NCI-H526 (cell line): ENCODE data around the gene CDC42EP1.
A peak's percentile ranks its signal among the peaks of the same experiment; 100 is the strongest.
"Not testable (repeated sequence)": the region's sequence is repeated elsewhere in the genome, so short reads cannot be mapped to it uniquely, and the experiment has no call there.

Source experiments
- DNase-seq, 2 experiments: peaks; one replicate each; lab custom pipeline; 2025; lab: John Stamatoyannopoulos, UW

Gene CDC42EP1, protein sequence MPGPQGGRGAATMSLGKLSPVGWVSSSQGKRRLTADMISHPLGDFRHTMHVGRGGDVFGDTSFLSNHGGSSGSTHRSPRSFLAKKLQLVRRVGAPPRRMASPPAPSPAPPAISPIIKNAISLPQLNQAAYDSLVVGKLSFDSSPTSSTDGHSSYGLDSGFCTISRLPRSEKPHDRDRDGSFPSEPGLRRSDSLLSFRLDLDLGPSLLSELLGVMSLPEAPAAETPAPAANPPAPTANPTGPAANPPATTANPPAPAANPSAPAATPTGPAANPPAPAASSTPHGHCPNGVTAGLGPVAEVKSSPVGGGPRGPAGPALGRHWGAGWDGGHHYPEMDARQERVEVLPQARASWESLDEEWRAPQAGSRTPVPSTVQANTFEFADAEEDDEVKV

DNA sequence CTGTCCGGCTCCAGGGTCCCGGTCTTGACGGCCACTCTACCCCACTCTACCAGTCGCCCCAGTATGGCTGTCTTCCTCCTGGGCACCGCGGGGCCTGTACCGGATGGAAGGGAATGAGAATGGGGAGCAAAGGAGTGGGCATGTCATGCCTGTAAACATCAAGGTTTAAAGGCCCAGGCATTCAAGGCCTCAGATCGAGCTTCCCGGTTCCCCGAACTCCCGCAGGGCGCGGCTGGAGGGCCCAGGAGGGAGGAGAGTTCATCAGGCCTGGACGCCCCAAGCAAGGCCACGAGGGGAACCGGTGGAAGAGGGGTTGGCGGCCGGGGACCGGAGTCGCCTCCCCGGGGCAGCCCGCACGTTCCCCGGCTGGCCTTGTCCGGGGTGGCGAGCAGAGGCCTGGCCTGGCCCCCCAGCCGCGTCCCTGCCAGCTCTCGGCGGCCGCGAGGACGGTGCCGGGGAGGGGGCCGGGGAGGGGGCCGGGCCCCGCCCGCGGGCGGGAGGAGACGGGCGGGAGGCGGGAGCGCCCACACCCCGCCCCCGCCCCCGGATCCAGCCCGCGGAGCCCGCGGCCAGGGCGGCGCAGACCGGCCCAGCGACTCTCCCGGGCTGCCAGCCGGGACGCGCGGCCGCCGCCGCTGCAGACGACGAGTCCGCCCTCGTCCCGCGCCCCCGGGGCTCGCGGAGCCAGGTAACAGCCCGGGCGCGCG is at the start of gene CDC42EP1:
CDC42EP1 (plus strand) TSS at position 580 of the 707 bp plus-strand sequence. CDS start 5,870 bp downstream, outside the sequence.
- DNase-seq = peak in 1 of 2 experiments; percentile 34

DNA sequence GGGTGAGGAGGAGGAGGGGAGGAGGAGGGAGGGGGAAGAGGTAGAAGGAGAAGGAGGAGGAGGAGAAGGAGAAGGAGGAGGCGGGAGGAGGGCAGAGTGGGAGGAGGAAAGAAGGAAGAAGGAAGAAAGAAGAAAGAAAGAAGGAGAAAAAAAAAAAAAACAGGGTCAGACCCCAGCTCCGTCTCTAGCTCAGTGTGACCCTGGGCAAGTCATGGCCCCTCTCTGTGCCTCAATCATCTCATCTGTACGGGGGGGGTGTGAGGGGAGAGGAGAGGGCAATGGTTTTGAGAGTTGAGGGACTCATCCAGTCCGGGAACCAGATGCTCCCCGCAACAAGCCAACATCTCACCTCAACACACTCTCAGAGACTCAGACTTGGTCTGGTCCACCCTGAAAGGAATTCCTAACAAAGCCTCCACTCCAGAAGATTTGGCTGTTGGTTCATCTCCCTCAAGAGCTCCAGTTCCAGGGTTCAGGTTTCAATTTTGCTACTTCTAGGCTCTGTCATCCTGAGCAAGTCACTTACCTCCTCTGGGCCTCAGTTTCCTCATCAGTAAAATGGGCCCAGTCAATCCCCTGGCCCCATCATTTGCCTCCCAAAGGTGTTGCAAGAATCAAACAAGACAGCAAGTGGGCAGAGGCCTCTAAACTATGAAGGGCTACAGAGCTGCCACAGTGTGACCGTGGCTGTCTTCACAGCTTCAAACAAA is 48.7 kb upstream of the CDC42EP1 start:
- DNase-seq = no peak

GRCh38 chr22:37514526-37515051 is 45.7 kb upstream of the CDC42EP1 start:
- no peak for DNase-seq

- DNase-seq = no peak
Observed at GRCh38 chr22:37515901-37516300, 44.4 kb upstream of the CDC42EP1 start.

DNA sequence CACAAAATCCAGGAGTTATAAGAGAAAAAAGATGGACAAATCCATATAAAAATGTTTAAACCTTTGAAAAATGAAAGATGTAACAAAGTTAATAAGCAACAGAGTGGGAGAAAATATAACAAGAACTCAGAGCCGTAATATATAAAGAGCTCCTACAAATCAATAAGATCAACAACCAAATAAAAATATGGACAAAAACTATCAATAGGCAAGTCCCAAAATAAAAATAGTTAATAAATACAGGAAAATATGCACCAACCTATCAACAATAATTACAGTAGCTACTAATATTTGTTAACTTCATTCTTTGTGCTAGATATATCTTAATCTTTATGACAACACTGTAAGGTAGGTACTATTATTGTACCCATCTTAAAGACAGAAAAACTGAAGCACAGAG is 43.8 kb upstream of the CDC42EP1 start:
- no peak for DNase-seq

- no peak for DNase-seq
Observed at GRCh38 chr22:37517826-37518450, 42.3 kb upstream of the CDC42EP1 start.

GRCh38 chr22:37518509-37519267 is 41.6 kb upstream of the CDC42EP1 start:
- DNase-seq = peak in 1 of 2 experiments; percentile 39

DNA sequence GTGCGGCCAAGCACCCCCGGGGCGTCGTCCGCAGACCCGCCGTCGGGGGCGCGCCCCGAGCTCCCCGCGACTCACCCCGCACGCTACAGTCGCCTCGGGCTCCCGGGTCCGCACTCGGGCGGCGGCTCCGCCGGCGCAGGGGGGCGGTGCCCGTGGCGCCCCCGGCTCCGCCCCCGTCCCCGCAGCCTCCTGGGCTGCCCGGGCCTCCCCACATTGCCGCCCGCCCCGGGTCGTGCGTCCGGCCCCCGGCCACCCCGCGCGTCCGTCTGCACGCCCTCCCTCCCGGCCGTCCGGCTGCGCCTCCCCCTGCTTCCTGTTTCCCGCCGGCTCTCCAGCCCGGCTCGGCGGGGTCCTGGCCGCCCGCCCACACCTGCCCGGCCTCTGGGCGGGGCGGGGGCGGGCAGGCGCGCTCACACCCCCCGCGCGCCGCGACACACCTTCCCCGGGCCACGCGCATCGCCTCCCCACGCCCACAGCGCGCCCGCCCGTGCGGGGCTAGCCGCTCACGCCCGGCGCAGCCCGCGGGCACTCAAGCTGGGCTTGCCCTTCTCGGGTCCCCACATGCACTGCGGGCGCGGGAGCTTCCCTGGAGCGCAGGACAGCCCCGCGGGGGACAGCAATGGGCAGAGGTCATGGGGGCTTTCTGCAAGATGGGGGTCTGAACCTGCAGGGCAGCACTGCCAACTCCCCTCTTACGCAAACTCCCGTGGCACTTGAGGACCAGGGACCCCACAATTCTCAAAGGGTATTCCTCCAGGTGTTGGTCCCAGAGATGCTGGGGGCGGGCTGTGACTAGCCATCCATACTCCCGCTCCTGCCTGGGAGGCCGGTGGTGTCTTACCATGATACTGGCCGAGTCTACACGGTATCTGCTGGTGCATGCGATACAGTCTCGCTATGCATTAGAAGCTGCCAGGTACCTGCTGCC is 40.7 kb upstream of the CDC42EP1 start, which contains the start of gene CARD10:
CARD10 (minus strand) TSS at position 148 of the 928 bp plus-strand sequence. CDS start 215 bp downstream, outside the sequence.
- DNase-seq = peak in 1 of 2 experiments; percentile 58

DNA sequence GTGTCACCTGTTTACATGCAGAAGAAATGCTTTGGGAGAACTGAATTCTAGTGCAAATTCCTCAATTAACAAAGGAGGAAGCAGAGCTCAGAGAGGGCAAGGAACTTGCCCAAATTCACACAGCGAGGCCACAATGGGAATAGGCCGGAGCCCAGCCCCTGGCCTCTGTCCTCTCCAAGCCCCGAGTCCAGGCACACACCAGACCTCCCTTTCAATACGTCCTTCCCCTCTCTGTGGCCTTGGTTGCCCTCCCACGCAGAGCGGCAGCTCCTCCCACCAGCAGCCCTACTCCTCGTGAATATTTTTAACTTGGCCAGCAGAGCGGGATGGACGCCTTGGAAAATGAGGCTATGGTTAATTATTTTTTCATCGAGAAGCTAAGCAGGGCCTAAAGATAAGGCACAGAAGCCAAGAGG is 39.5 kb upstream of the CDC42EP1 start:
- no peak for DNase-seq

DNA sequence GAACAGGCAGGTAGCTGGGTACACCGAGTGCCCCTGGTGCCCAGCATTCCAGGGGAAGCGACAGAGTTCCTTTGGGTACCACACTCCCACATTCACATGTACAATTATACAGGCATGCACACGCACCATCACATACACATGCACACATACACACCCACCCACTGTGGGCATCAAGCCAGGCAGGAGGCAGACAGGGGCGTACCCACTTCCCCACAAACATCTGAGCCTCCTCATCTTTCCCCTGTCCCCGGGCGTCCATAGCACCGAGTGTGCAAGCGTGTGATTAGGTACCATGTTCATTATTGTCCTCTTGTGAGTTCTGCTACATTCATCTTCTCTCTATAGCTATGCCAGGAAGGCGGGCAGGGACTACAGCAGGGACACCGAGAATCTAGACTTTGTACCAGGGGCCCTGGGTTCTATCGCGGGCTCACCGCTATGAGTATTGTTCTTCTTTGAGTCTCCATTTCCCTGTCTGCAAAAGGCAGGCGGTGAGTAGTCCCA is 39.0 kb upstream of the CDC42EP1 start:
- no peak for DNase-seq

- DNase-seq = no peak
Observed at GRCh38 chr22:37522482-37522881, 37.8 kb upstream of the CDC42EP1 start.

DNA sequence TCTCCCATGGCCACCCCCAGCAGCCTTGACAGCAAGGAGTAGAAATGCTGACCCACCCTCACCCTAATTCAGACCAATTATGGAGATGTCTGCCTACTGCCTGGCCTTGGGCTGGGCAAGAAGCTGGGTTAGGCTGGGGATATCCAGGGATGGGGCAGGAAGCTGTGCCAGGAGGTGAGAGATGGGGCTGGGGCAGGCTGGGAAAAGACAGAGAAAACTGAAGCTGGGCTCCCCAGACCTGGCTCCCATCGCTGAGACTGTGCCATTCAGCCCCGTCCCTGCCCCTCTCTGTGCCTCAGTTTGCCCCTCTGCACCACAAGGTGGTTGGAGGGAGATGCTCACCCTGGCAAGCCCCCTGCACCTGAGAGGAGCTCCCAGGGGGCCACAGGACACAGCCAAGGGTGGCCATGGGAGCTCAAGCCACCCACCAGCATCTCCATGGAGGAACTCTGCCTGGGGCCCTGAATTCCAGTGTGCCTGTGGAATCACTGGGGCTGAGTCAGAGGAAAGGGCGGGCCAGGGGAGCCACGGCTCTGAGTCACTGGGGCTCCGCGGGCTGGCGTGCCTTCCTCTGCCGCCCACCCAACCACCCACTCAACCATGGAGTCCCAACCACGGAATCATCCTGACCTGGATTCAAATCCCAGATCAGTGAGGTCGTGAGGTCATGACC is 35.1 kb upstream of the CDC42EP1 start:
- no peak for DNase-seq

DNA sequence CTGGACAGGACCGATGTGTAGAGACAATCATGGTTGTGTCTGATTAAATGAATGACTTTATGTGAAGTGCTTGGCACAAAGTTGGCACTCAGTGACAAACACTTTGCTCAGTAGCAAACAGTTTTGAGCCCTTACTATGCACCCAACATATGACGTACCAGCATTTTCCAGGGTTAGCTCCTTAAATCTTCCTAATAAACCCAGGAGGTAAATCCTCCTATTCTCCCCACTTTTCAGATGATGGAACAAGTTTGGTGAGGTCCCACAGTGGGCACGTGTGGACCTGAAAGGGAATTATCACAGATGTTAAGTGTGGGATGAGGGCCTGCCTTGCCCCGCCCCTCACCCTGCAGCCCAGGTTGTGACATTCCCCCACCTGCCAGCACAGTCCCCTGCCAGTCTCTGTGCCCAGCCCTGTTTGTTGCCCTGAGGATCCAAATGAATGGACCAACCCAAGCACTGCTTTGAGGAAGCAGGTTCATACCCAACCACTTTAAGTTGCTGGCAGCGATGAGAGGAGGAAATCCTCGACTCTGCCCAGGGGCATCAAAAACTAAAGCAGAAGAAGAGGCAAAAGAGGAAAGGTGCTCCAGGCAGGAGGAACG is 34.4 kb upstream of the CDC42EP1 start:
- no peak for DNase-seq

GRCh38 chr22:37526376-37526775 is 33.9 kb upstream of the CDC42EP1 start:
- no peak for DNase-seq

GRCh38 chr22:37527081-37527752 is 33.1 kb upstream of the CDC42EP1 start:
- DNase-seq = not testable (repeated sequence)

DNA sequence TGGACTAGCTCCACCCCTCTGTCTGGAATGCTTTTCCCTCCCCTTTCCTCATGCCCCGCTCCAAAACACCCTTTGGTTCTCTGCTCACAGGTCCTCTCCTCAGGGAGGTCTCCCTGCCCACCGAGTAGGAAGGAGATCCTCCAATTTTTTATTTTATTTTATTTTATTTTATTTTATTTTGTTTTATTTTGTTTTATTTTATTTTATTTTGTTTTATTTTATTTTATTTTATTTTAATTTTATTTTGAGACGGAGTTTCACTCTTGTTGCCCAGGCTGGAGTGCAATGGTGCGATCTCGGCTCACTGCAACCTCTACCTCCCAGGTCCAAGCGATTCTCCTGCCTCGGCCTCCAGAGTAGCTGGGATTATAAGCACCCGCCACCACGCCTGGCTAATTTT is 32.3 kb upstream of the CDC42EP1 start:
- DNase-seq = not testable (repeated sequence)

- no peak for DNase-seq
Observed at GRCh38 chr22:37529652-37530345, 30.5 kb upstream of the CDC42EP1 start.
